ENCODE measurements around the gene CFAP92. TPM values are rescaled to one million over a fixed set of nuclear protein-coding genes. Genes with fewer than 3 reads are reported as not detected.

Gene CFAP92
- total RNA-seq, 1 experiment from 2014 or later: 0.16 TPM

GRCh38 chr3:128996200-128996599 is 2.3 kb upstream of the CFAP92 start:
- H3K27me3 Mint-ChIP-seq (ENCODE audit: insufficient read depth, unreplicated experiment): peaks cover 19% of the 10 kb centered on the region
- no TSS peak for BruUV-seq (replicated peaks)

GRCh38 chr3:128995737-128996136 is 1.9 kb upstream of the CFAP92 start:
- H3K9me3 Mint-ChIP-seq (ENCODE audit: unreplicated experiment): no peaks in the 10 kb centered on the region
- no peak for TF ChIP-seq CTCF (IDR thresholded peaks at IDR 0.05; ENCODE audit: unreplicated experiment)
- no peak for DNase-seq (ENCODE audit: unreplicated experiment)
- H3K4me1 Mint-ChIP-seq (ENCODE audit: insufficient read depth, unreplicated experiment): no peaks in the 10 kb centered on the region
- no TSS peak for BruUV-seq (replicated peaks)
- ChIA-PET CTCF (interaction anchor here (0.9 to 3.8 kb wide), 2 partner anchors 19 to 26 kb away, joined by 3 to 26 read pairs; no protein-coding TSS in a partner anchor), POLR2A (no interaction called here)
- H3K36me3 Mint-ChIP-seq (ENCODE audit: insufficient read depth, unreplicated experiment): no peaks in the 10 kb centered on the region
- intact Hi-C loops (cut with micrococcal nuclease): no loop called here
- no peak overlapping the region for H3K4me3 Mint-ChIP-seq (ENCODE audit: unreplicated experiment)
- no peak overlapping the region for H3K27ac Mint-ChIP-seq (ENCODE audit: low read depth, unreplicated experiment)
- H3K27me3 Mint-ChIP-seq (ENCODE audit: insufficient read depth, unreplicated experiment): peaks cover 14% of the 10 kb centered on the region

More at GRCh38 chr3:128996200-128996599, 2.3 kb upstream of the CFAP92 start:
- Mint-ChIP-seq H3K36me3 (ENCODE audit: insufficient read depth, unreplicated experiment) (no peaks in the 10 kb centered on the region), H3K27ac (ENCODE audit: low read depth, unreplicated experiment) (no peak overlapping the region), H3K4me3 (ENCODE audit: unreplicated experiment) (no peak overlapping the region), H3K4me1 (ENCODE audit: insufficient read depth, unreplicated experiment) (no peaks in the 10 kb centered on the region), H3K9me3 (ENCODE audit: unreplicated experiment) (no peaks in the 10 kb centered on the region)
- intact Hi-C loops (cut with micrococcal nuclease): no loop called here
- no peak for TF ChIP-seq CTCF (IDR thresholded peaks at IDR 0.05; ENCODE audit: unreplicated experiment)
- DNase-seq (ENCODE audit: unreplicated experiment): no peak
- POLR2A ChIA-PET: no interaction called here
- CTCF ChIA-PET: interaction anchor here (1.4 to 3.8 kb wide), 2 partner anchors 9 to 26 kb away, joined by 3 to 26 read pairs; no protein-coding TSS in a partner anchor

- peak overlapping the region; percentile 13 for H3K27ac Mint-ChIP-seq (ENCODE audit: low read depth, unreplicated experiment)
- H3K4me1 Mint-ChIP-seq (ENCODE audit: insufficient read depth, unreplicated experiment): no peaks in the 10 kb centered on the region
- BruUV-seq (replicated peaks): no TSS peak
These were observed 988 bp upstream of the CFAP92 start for GRCh38 chr3:128994581-128995546.

More at GRCh38 chr3:128994581-128995546, 988 bp upstream of the CFAP92 start:
- ChIA-PET POLR2A (interaction anchor here (1.0 kb wide), 1 partner anchor 10 kb away, joined by 3 read pairs; no protein-coding TSS in a partner anchor), CTCF (interaction anchor here (0.6 to 3.8 kb wide), 8 partner anchors 9 to 554 kb away, joined by 3 to 26 read pairs (median 3); no protein-coding TSS in a partner anchor)
- peaks cover 6% of the 10 kb centered on the region for H3K27me3 Mint-ChIP-seq (ENCODE audit: insufficient read depth, unreplicated experiment)
- intact Hi-C loops (cut with micrococcal nuclease): no loop called here
- H3K9me3 Mint-ChIP-seq (ENCODE audit: unreplicated experiment): no peaks in the 10 kb centered on the region
- H3K36me3 Mint-ChIP-seq (ENCODE audit: insufficient read depth, unreplicated experiment): no peaks in the 10 kb centered on the region
- H3K4me3 Mint-ChIP-seq (ENCODE audit: unreplicated experiment): peak overlapping the region; percentile 67
- DNase-seq (ENCODE audit: unreplicated experiment): no peak
- no peak for TF ChIP-seq CTCF (IDR thresholded peaks at IDR 0.05; ENCODE audit: unreplicated experiment)
